NB4 (cell line): ENCODE results near the gene KCNH3.

ENCODE experiments used
- CTCF ChIP-seq: IDR thresholded peaks from one replicate; pipeline ENCODE4 v1.5.1; 2012; ENCODE audit warnings: low read depth, low read length
- POLR2A ChIP-seq: IDR thresholded peaks from 2 replicates; pipeline ENCODE4 v1.6.1; 2011; ENCODE audit warnings: mild to moderate bottlenecking; ENCODE audit not compliant: insufficient read length; ENCODE audit errors: extremely low read depth

DNA sequence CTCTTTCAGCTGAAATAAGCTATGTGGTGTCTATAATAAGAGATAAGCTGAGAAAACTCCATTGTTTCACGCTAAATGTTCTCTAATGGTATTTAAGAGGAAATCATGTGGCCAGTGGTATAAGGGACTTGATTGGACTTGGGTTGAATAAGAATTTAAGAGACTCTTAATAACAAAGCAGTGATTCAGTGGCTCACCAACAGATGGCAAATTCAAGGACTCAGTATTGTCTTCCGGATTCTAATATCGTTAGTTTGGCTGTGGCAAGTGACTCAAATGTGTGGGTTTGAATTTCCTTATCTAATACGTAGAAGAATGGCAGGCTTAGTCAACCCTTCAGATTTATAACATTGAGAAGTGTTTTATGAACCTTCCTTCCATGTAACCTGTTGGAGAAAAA is 49.1 kb upstream of the KCNH3 start:
- TF ChIP-seq CTCF, result no peak
- TF ChIP-seq POLR2A, result no peak
